NT2/D1 (cell line): ENCODE data around the gene GPR150.

Source experiments
- DNase-seq: peaks from one replicate; pipeline ENCODE4 v3.0.0-alpha.2; 2011; ENCODE audit warnings: low read depth, low spot score
- H3K27me3 ChIP-seq: 2 replicates; pipeline ENCODE4 v1.6.0; 2011; ENCODE audit warnings: mild to moderate bottlenecking; ENCODE audit not compliant: insufficient read length, insufficient read depth
- H3K36me3 ChIP-seq: 2 replicates; pipeline ENCODE4 v1.6.1; 2011; ENCODE audit warnings: mild to moderate bottlenecking, low read length, mixed read lengths; ENCODE audit not compliant: insufficient read depth, insufficient read length
- H3K4me1 ChIP-seq: 2 replicates; pipeline ENCODE4 v1.5.1; 2011; ENCODE audit not compliant: insufficient read depth, insufficient read length
- H3K4me3 ChIP-seq: 2 replicates; pipeline ENCODE4 v1.5.1; 2011; ENCODE audit warnings: low read depth; ENCODE audit not compliant: insufficient read length
- H3K9ac ChIP-seq: 2 replicates; pipeline ENCODE4 v1.6.0; 2011; ENCODE audit warnings: low read depth; ENCODE audit not compliant: insufficient read length
- H3K9me3 ChIP-seq: 2 replicates; pipeline ENCODE4 v1.5.1; 2011; ENCODE audit warnings: mild to moderate bottlenecking, low read length; ENCODE audit not compliant: insufficient read depth
- SUZ12 ChIP-seq: IDR thresholded peaks from 2 replicates; pipeline ENCODE4 v1.6.1; 2011; ENCODE audit not compliant: insufficient read length, insufficient read depth; ENCODE audit errors: extremely low read depth
- YY1 ChIP-seq: IDR thresholded peaks from 2 replicates; pipeline ENCODE4 v1.6.1; 2011; ENCODE audit not compliant: insufficient read length, insufficient read depth
- ZNF274 ChIP-seq: IDR thresholded peaks from 2 replicates; pipeline ENCODE4 v1.6.1; 2011; ENCODE audit warnings: mild to moderate bottlenecking, low read depth, low read length

Gene GPR150

GRCh38 chr5:95668216-95668615, 48.3 kb downstream of the GPR150 start:
- H3K4me1 ChIP-seq = no peaks in the 10 kb centered on the region
- no peak for DNase-seq
- no peaks in the 10 kb centered on the region for H3K9me3 ChIP-seq
- H3K36me3 ChIP-seq = no peaks in the 10 kb centered on the region
- H3K4me3 ChIP-seq = no peak overlapping the region
- H3K27me3 ChIP-seq = no peaks in the 10 kb centered on the region
- H3K9ac ChIP-seq = no peak overlapping the region
- TF ChIP-seq SUZ12 (no peak), ZNF274 (no peak), YY1 (no peak)

GRCh38 chr5:95668728-95669127, 48.8 kb downstream of the GPR150 start:
- DNase-seq = no peak
- TF ChIP-seq SUZ12 (no peak), YY1 (no peak), ZNF274 (no peak)
- Histone ChIP-seq H3K27me3 (no peaks in the 10 kb centered on the region), H3K36me3 (no peaks in the 10 kb centered on the region), H3K9ac (no peak overlapping the region), H3K4me3 (no peak overlapping the region), H3K9me3 (no peaks in the 10 kb centered on the region), H3K4me1 (no peaks in the 10 kb centered on the region)

- H3K27me3 ChIP-seq = no peaks in the 10 kb centered on the region
- no peaks in the 10 kb centered on the region for H3K9me3 ChIP-seq
- no peak overlapping the region for H3K4me3 ChIP-seq
- no peaks in the 10 kb centered on the region for H3K4me1 ChIP-seq
- H3K9ac ChIP-seq = no peak overlapping the region
- H3K36me3 ChIP-seq = no peaks in the 10 kb centered on the region
- TF ChIP-seq YY1 = no peak
- TF ChIP-seq SUZ12 = no peak
- no peak for TF ChIP-seq ZNF274
- no peak for DNase-seq
These were observed 49.7 kb downstream of the GPR150 start for GRCh38 chr5:95669540-95669939.

GRCh38 chr5:95669985-95670384, 50.1 kb downstream of the GPR150 start:
- H3K4me1 ChIP-seq = no peaks in the 10 kb centered on the region
- no peak overlapping the region for H3K4me3 ChIP-seq
- no peak overlapping the region for H3K9ac ChIP-seq
- no peak for DNase-seq
- H3K9me3 ChIP-seq = no peaks in the 10 kb centered on the region
- H3K36me3 ChIP-seq = no peaks in the 10 kb centered on the region
- TF ChIP-seq SUZ12 (no peak), YY1 (no peak), ZNF274 (no peak)
- no peaks in the 10 kb centered on the region for H3K27me3 ChIP-seq

GRCh38 chr5:95670568-95670967, 50.7 kb downstream of the GPR150 start:
- TF ChIP-seq ZNF274 (no peak), YY1 (no peak), SUZ12 (no peak)
- Histone ChIP-seq H3K36me3 (no peaks in the 10 kb centered on the region), H3K4me1 (no peaks in the 10 kb centered on the region), H3K9ac (no peak overlapping the region), H3K9me3 (no peaks in the 10 kb centered on the region), H3K4me3 (no peak overlapping the region), H3K27me3 (no peaks in the 10 kb centered on the region)
- DNase-seq = no peak
